Activated T-helper 1 cell treated with anti-CD3 and anti-CD28 coated beads, Interleukin-2, amount 50 U/mL, for 16 hours (primary cell): ENCODE measurements around the gene TBX15.

Experiments used
- DNase-seq, 2 donors: peaks; one replicate each; pipeline ENCODE4 v3.0.0-alpha.2; 2020; ENCODE audit warnings: low read depth in 1 of 2, low spot score in 1 of 2

Gene TBX15

GRCh38 chr1:118985640-118986554 is 2.2 kb downstream of the TBX15 start:
- DNase-seq = no peak

DNA sequence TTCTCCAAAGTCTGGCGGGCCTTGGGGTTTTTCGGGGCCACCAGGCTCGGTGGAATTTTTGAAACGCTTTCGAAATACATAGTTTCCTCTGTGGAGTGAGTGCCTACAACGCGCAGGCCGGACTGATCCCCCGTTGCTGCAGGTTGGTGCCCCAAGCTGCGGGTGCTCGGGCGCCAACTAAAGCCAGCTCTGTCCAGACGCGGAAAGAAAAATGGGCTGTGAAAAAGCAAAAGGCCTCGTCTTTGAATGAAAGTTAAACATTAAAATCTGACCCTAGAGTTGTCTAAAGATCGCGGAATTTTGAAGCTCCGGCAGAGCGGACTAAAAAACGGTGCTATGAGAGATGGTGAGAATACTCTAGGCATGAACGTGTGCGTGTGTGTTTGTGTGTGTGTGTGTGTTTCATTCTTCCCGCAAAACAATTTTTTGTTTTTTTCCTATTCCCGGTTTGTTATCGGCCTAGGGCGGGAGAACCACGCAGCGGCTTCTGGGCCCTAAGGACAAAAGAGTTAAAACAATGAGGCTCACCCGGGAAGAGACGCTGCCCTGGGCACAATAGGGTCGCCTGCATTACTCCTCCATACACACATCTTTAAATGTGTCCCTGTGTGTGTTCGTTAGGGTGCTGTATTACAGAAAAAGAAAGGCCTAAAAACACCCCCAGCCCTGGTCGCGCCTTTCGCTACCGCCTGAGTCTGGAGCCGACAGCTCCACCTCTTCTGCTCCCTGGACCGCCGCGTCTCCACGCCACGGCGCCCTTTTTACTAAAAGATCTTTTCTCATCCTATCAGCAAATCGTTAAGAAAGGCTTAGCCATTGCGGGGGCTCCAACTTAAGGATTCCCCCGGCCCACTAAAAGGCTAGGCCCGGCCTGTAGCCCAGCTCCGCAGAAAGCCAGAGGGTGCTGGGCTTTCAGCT is 3.2 kb downstream of the TBX15 start:
- no peak for DNase-seq

GRCh38 chr1:118984086-118984721 is 3.9 kb downstream of the TBX15 start:
- no peak for DNase-seq

- DNase-seq = no peak
These were observed 4.5 kb downstream of the TBX15 start for GRCh38 chr1:118983558-118984041.

DNA sequence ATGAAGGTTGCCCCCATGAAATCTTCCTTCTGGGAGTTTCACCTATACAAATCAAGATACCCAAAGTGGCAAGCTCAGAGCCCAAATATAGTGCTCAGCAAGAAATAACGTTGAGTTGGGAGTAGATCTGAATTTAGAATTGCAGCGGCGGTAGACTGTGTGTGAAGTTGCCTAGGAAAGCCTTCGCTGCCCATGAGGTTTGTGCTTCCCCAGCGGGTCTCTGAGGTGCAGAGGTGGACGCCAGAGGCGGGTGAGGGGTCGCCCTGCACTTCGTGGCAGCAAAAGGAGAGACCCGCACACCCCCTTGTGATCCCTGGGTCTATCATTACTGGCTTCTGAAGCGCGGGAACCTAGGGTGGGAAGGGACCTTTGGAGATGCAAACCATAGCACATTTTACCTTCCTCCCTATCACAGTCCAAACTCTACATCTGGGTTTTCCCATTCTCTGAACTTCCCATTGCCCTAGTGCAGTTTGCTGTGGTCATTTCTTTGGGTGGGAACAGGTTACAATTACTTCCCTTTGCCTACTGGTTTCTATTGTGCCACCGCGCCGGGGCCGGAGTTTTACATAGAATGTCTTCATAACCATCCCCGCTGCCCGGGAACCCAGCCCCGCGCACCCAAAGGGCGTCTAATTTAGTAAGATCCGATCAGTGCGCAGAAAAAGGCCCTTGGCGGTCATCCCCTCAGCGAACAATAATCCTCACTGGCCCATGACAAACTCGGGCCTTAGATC is 5.2 kb downstream of the TBX15 start:
- DNase-seq = no peak

DNA sequence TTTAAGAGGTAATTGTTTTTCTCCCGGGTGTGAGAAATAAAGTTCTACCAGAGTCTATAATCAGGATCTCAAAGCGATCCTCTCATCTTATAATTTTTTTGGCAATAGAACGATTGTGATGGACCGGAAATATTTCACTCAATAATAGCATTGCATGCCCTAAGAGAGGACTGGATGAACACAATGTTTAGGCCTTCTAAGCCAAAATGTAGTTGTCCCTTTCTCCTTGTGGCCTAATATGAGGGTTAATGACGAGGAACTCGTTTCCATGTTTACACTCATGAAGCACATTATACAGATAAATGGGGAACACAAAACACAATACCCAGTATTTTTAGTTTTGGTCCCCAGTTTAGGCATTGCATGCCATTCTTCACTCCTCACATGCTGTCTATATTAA is 5.9 kb downstream of the TBX15 start:
- no peak for DNase-seq

- DNase-seq = no peak
These were observed 6.7 kb downstream of the TBX15 start for GRCh38 chr1:118981436-118981835.

GRCh38 chr1:118979754-118980575 is 8.2 kb downstream of the TBX15 start:
- DNase-seq = no peak

DNA sequence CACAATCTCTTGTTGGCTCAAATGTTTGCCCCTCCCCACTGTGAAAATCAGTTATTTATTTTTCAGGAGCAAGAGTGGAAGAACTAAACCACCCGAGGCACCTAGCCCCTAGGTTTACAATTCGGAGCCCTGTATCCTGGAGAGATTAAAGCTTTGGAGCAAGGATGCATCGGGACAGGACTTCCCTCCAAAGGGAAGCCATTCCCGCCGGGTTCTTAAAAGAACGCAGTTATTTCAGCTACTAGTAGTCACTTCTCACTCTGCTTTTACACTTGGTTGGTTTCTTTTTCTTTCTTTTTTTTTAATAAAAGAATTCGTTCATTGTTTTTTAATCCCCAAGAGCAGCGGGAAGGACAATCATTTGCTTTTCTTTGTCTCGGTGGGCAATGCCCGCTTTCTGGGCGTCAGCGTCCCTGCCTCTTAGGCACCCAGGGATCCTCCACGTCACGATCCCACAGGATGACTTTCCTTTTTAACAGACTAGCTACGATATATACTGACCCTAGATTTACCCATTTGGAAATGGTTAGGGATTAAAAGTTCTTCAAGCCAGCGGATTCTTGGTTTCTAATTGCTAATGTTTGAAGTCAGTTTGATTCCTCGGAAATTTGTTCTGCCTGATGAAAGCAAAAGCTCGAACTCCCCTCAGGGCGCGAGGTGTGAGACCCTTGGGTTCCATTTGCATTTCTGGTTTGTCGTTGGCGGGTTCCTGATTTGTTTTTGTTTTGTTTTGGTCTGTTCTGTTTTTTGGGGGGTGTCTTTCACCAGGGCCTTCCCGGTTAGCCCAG is 9.0 kb downstream of the TBX15 start:
- DNase-seq = no peak

GRCh38 chr1:118977600-118977999 is 10.5 kb downstream of the TBX15 start:
- no peak for DNase-seq

DNA sequence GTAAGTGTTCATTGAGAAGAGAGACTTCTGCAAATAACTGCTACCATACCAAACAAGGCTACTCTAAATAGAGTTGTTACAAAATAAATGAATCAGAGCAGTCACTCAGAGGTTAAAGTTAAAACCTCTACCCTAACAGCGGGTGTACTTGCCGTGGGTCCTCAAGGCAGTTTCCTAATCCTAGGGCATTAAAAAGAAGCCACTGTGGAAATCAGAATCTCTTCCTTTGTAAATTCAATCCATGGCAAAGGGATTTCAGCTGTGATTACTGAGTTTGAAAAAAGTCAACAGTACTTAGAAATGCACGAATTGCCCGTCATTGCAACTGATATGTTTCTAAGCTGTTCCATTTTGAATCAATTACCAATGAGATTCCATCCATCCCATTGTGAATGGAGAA is 13.5 kb downstream of the TBX15 start:
- no peak for DNase-seq

GRCh38 chr1:118973531-118974137 is 14.5 kb downstream of the TBX15 start:
- no peak for DNase-seq

DNA sequence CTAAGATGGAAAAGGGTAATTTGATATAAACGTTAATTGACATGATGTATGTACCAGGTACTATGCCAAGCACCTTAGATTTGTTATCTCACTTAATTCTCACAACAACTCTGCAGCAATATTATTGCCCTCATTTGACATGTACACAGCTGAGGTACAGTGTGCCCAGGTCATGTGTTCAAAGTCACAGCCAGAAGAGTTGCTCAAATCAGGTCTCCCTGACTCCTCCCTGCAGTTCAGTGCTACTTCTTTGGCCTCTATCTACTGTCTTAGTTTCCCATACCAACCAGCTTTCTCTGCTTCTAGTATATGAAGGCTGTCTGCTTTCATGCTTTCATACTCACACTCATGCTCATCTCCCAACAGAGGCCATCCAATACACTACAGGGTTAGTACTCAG is 15.1 kb downstream of the TBX15 start:
- DNase-seq = no peak

DNA sequence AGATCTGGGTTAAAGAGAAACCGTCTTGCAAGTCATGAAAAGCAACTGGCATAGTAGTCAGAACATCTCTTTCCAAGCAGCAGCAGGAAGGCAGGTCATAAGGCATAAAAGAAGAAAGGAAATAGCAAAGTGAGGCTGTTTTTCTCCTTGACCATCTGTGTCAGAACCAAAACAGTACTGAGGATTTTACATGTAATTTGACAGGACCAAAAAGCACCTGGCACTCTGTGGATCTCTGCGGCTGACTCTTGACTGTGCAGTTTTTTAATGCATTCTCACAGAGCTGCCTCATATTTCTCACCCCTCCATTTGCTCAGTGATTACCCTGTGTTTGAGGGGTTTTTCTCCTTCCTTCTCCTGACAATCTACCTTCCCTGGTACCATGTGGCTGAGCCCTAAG is 17.7 kb downstream of the TBX15 start:
- no peak for DNase-seq

GRCh38 chr1:118963456-118964430 is 24.4 kb downstream of the TBX15 start:
- DNase-seq = no peak

DNA sequence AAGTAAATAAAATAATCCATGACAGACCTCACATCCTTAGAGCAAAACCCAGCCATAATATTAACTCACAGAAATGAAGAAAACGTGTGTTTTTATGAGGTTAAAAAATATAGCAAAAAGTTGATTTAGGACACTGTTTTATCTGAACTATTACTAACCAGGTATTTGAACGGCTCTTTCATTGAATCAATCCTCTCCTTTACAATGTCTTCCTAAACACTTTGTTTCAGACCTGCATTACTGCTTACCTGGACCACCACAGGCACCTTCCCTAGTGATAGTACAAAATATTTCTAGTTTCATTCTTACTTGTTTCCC is 25.0 kb downstream of the TBX15 start:
- DNase-seq = no peak

DNA sequence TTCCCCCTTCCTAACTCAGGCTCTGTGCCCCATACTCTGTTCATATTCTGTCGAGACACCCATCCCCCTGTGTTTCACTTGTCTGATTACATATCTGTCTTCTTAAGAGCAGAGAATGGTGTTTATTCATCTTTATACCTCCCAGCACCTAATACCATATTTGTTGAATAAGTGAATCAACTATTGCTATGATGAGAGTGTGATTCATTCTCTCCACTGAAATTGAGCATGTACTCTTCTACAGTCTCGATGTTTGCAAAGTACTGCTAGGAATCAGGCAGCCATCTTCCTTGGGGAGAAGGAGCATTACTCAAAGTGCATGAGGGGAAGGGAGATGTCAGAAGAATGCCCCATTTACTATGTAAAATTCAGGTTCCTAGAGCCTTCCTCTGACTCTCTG is 27.0 kb downstream of the TBX15 start:
- DNase-seq = no peak
